SK-N-SH treated with all-trans-retinoic acid at 6 μM for 48 hours (cell line): Measurements from ENCODE around the gene SIN3B.

Experiments used
- ATAC-seq: fragments of 200-7000 bp; cut with Tn5 transposase; 3 replicates; pipeline ENCODE4 v1.9.1; 2020; ENCODE audit warnings: mild to moderate bottlenecking, moderate library complexity
- ARNTL ChIP-seq: fragments of 450-650 bp; formaldehyde crosslinking; IDR thresholded peaks from 2 replicates; pipeline ENCODE4 v1.5.0; 2020; ENCODE audit warnings: low read depth, mild to moderate bottlenecking, moderate library complexity, borderline replicate concordance
- BACH2 ChIP-seq: fragments of 250-450 bp; sonication (Bioruptor Pico); IDR thresholded peaks from 2 replicates; pipeline ENCODE4 v1.9.0; 2021; ENCODE audit warnings: mild to moderate bottlenecking, borderline replicate concordance
- CREB5 ChIP-seq: fragments of 250-450 bp; sonication (Bioruptor Pico); IDR thresholded peaks from 2 replicates; pipeline ENCODE4 v1.5.1; 2020; ENCODE audit warnings: low read depth, mild to moderate bottlenecking, moderate library complexity
- CSDC2 ChIP-seq: fragments of 250-450 bp; sonication (Bioruptor Pico); IDR thresholded peaks from 2 replicates; pipeline ENCODE4 v1.5.0; 2020; ENCODE audit warnings: mild to moderate bottlenecking, moderate library complexity
- CSRNP3 ChIP-seq: fragments of 250-450 bp; sonication (Bioruptor Pico); IDR thresholded peaks from 2 replicates; pipeline ENCODE4 v1.5.1; 2021; ENCODE audit warnings: mild to moderate bottlenecking, moderate library complexity
- ESRRG ChIP-seq: fragments of 250-450 bp; sonication (Bioruptor Pico); IDR thresholded peaks from 2 replicates; pipeline ENCODE4 v1.6.1; 2021; ENCODE audit warnings: mild to moderate bottlenecking
- GLIS3 ChIP-seq: fragments of 250-450 bp; sonication (Bioruptor Pico); IDR thresholded peaks from 2 replicates; pipeline ENCODE4 v1.5.0; 2020; ENCODE audit warnings: mild to moderate bottlenecking, moderate library complexity
- ISL1 ChIP-seq: fragments of 250-450 bp; sonication (Bioruptor Pico); IDR thresholded peaks from 2 replicates; pipeline ENCODE4 v2.1.2; 2022; ENCODE audit warnings: mild to moderate bottlenecking, moderate library complexity
- OSR1 ChIP-seq: fragments of 250-450 bp; sonication (Bioruptor Pico); IDR thresholded peaks from 2 replicates; pipeline ENCODE4 v1.8.0; 2022; ENCODE audit warnings: moderate library complexity, mild to moderate bottlenecking, inconsistent platforms
- PATZ1 ChIP-seq: fragments of 250-450 bp; sonication (Bioruptor Pico); IDR thresholded peaks from 2 replicates; pipeline ENCODE4 v1.8.0; 2020; ENCODE audit warnings: mild to moderate bottlenecking, moderate library complexity, borderline replicate concordance
- POU6F1 ChIP-seq: fragments of 250-450 bp; sonication (Bioruptor Pico); IDR thresholded peaks from 2 replicates; pipeline ENCODE4 v1.8.0; 2021; ENCODE audit warnings: low read depth, mild to moderate bottlenecking, moderate library complexity, borderline replicate concordance
- PPARA ChIP-seq: fragments of 250-450 bp; sonication (Bioruptor Pico); IDR thresholded peaks from 2 replicates; pipeline ENCODE4 v1.5.0; 2020; ENCODE audit warnings: mild to moderate bottlenecking, borderline replicate concordance
- RARB ChIP-seq: fragments of 250-450 bp; sonication (Bioruptor Pico); IDR thresholded peaks from 2 replicates; pipeline ENCODE4 v1.8.0; 2021; ENCODE audit warnings: mild to moderate bottlenecking, moderate library complexity
- SNAI2 ChIP-seq: fragments of 250-450 bp; sonication (Bioruptor Pico); IDR thresholded peaks from 2 replicates; pipeline ENCODE4 v1.5.0; 2020; ENCODE audit warnings: mild to moderate bottlenecking, moderate library complexity
- TCF4 ChIP-seq: fragments of 250-450 bp; sonication (Bioruptor Pico); IDR thresholded peaks from 2 replicates; pipeline ENCODE4 v1.8.0; 2021; ENCODE audit warnings: mild to moderate bottlenecking, moderate library complexity, borderline replicate concordance
- TOX ChIP-seq: fragments of 250-450 bp; sonication (Bioruptor Pico); IDR thresholded peaks from 2 replicates; pipeline ENCODE4 v1.8.0; 2021; ENCODE audit warnings: mild to moderate bottlenecking, moderate library complexity, borderline replicate concordance
- TSHZ2 ChIP-seq: fragments of 250-450 bp; sonication (Bioruptor Pico); IDR thresholded peaks from 2 replicates; pipeline ENCODE4 v1.5.0; 2020; ENCODE audit warnings: mild to moderate bottlenecking, moderate library complexity
- ZC3H10 ChIP-seq: fragments of 250-450 bp; sonication (Bioruptor Pico); IDR thresholded peaks from 2 replicates; pipeline ENCODE4 v1.5.1; 2021; ENCODE audit warnings: mild to moderate bottlenecking, moderate library complexity
- ZFP3 ChIP-seq: fragments of 250-450 bp; sonication (Bioruptor Pico); IDR thresholded peaks from 2 replicates; pipeline ENCODE4 v1.5.0; 2020; ENCODE audit warnings: mild to moderate bottlenecking, moderate library complexity
- ZFP30 ChIP-seq: fragments of 450-650 bp; formaldehyde crosslinking; IDR thresholded peaks from 2 replicates; pipeline ENCODE4 v1.5.0; 2022; ENCODE audit warnings: mild to moderate bottlenecking, moderate library complexity
- ZNF565 ChIP-seq: fragments of 450-650 bp; formaldehyde crosslinking; conservative IDR thresholded peaks from 2 replicates; pipeline ENCODE4 v1.5.0; 2020; ENCODE audit warnings: low read depth, mild to moderate bottlenecking, moderate library complexity
- ZNF70 ChIP-seq: fragments of 450-650 bp; formaldehyde crosslinking; IDR thresholded peaks from 2 replicates; pipeline ENCODE4 v1.5.0; 2020; ENCODE audit warnings: mild to moderate bottlenecking, moderate library complexity
- ZNF8 ChIP-seq: fragments of 450-650 bp; formaldehyde crosslinking; IDR thresholded peaks from 2 replicates; pipeline ENCODE4 v1.5.0; 2020; ENCODE audit warnings: mild to moderate bottlenecking, moderate library complexity

SIN3B gene

GRCh38 chr19:16903347-16903746 lies 74.1 kb downstream of the SIN3B start:
- ATAC-seq = no peak
- TF ChIP-seq TCF4 (CRISPR knock-in tag) = no peak
- TF ChIP-seq SNAI2 = no peak
- TF ChIP-seq CSDC2 (CRISPR knock-in tag) = no peak
- TF ChIP-seq ZNF8 = no peak
- TF ChIP-seq ZNF70 (CRISPR knock-in tag) = no peak
- TF ChIP-seq GLIS3 (CRISPR knock-in tag) = no peak
- TF ChIP-seq CREB5 = no peak
- no peak for TF ChIP-seq ZC3H10 (CRISPR knock-in tag)
- no peak for TF ChIP-seq ZNF565 (CRISPR knock-in tag)
- no peak for TF ChIP-seq ESRRG (CRISPR knock-in tag)
- no peak for TF ChIP-seq ZFP30 (CRISPR knock-in tag)
- no peak for TF ChIP-seq PPARA (CRISPR knock-in tag)
- no peak for TF ChIP-seq ZFP3 (CRISPR knock-in tag)
- no peak for TF ChIP-seq CSRNP3 (CRISPR knock-in tag)
- no peak for TF ChIP-seq ISL1
- no peak for TF ChIP-seq PATZ1 (CRISPR knock-in tag)
- TF ChIP-seq BACH2 (CRISPR knock-in tag) = no peak
- no peak for TF ChIP-seq TOX (CRISPR knock-in tag)

- TF ChIP-seq ISL1 = no peak
- no peak for TF ChIP-seq ZNF565 (CRISPR knock-in tag)
- no peak for TF ChIP-seq SNAI2
- no peak for TF ChIP-seq PPARA (CRISPR knock-in tag)
- no peak for TF ChIP-seq ZNF70 (CRISPR knock-in tag)
- no peak for TF ChIP-seq TCF4 (CRISPR knock-in tag)
- no peak for TF ChIP-seq PATZ1 (CRISPR knock-in tag)
- TF ChIP-seq ESRRG (CRISPR knock-in tag) = no peak
- no peak for TF ChIP-seq ARNTL (CRISPR knock-in tag)
- TF ChIP-seq POU6F1 (CRISPR knock-in tag) = no peak
- TF ChIP-seq TSHZ2 (CRISPR knock-in tag) = no peak
- TF ChIP-seq RARB (CRISPR knock-in tag) = no peak
- TF ChIP-seq ZNF8 = no peak
- no peak for TF ChIP-seq OSR1
- no peak for ATAC-seq
Measured at GRCh38 chr19:16904599-16904998, 75.4 kb downstream of the SIN3B start.
